ENCODE results near the gene BAG5. TPM values are rescaled to one million over a fixed set of nuclear protein-coding genes. Genes with fewer than 3 reads are reported as not detected.

BAG5 gene
- total and polyA plus RNA-seq, 8 donors = 22.7 to 32.1 (median 25.9) TPM

DNA sequence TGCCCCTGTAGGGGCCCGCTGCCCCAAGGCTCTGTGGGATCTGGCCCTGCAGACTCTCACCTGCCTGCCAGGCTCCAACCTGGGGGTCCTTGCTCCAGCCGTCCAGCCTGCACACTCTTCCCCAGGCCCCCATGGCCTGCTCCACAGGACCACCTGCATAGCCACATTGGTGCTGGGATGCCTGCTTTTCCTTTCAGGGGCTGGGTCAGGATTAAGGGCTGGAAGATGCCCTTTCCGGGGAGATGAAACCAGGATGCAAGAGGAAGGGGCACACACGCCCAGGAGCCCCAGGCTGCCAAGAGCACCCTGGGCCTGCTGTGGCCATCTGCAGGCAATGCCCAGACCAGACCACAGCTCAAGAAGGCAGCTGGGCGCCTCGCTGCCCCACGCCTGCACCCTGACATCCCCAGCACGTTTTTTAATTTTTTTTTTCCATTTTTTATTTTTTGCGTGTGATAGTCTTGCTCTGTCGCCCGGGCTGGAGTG is 15.0 kb downstream of the BAG5 start:
- H3K36me3 ChIP-seq = no peaks in the 10 kb centered on the region
- H3K4me1 ChIP-seq = peaks cover 19 to 26% of the 10 kb centered on the region in 2 donors
- peak in 1 of 4 donors; percentile 35 for DNase-seq
- no peak overlapping the region for H3K27ac ChIP-seq
- no peak overlapping the region for H3K4me3 ChIP-seq
- intact Hi-C loops (cut with DNase I) = no loop called here
- TF ChIP-seq, protein P1, sequence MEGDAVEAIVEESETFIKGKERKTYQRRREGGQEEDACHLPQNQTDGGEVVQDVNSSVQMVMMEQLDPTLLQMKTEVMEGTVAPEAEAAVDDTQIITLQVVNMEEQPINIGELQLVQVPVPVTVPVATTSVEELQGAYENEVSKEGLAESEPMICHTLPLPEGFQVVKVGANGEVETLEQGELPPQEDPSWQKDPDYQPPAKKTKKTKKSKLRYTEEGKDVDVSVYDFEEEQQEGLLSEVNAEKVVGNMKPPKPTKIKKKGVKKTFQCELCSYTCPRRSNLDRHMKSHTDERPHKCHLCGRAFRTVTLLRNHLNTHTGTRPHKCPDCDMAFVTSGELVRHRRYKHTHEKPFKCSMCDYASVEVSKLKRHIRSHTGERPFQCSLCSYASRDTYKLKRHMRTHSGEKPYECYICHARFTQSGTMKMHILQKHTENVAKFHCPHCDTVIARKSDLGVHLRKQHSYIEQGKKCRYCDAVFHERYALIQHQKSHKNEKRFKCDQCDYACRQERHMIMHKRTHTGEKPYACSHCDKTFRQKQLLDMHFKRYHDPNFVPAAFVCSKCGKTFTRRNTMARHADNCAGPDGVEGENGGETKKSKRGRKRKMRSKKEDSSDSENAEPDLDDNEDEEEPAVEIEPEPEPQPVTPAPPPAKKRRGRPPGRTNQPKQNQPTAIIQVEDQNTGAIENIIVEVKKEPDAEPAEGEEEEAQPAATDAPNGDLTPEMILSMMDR (IDR thresholded peaks at IDR 0.05) = no peak
- H3K9me3 ChIP-seq = no peaks in the 10 kb centered on the region
- peaks cover 0 to 4% of the 10 kb centered on the region in 2 donors for H3K27me3 ChIP-seq
- ATAC-seq = no peak

DNA sequence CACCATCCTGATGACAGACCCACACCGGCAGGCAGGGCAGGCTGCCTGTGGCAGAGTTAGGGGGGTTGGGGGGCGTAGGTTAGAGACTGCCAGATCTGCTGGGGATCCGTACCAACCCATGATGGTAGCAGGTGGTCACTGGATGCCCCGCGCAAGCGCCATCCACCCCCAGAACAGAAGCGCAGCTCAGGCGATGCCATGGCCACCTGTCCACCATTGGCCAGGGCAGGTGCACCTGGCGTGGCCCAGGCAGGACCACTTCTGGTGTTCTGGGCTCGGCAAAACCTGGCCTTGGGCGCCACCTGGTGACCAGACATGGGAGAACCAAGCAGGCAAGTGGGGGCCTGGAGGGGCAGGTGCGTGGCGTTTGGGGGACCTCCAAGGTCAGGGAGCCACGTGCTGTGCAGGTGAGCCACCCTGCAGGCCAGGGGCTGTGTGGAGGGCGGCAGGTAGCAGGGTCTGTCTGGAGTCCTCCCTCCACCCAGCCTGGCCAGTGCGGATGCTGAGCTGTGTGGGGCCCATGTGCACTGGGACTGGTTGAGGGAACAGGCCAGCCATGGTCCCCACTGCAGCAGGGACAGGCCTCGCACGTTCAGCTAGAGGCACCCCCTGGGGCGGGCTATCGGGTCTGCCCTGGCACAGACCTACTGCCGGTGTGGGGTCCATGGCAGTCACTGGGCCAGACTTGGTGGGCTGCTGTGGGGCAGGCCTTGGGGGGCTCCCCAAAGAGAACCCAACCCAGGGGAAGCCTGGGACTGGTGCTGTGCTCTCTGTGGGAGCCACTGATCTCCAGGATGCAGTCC is 15.6 kb downstream of the BAG5 start:
- Histone ChIP-seq H3K27me3 (peaks cover 0 to 10% of the 10 kb centered on the region in 2 donors), H3K4me3 (no peak overlapping the region), H3K4me1 (peaks cover 18 to 26% of the 10 kb centered on the region in 2 donors), H3K9me3 (no peaks in the 10 kb centered on the region), H3K27ac (no peak overlapping the region), H3K36me3 (no peaks in the 10 kb centered on the region)
- ATAC-seq (peak; percentile 63), DNase-seq (peak in 3 of 4 donors; percentile 68 to 92 (median 74))
- intact Hi-C loops (cut with DNase I) = no loop called here
- TF ChIP-seq, protein P1 (IDR thresholded peaks at IDR 0.05) = peak; percentile 86 to 88

DNA sequence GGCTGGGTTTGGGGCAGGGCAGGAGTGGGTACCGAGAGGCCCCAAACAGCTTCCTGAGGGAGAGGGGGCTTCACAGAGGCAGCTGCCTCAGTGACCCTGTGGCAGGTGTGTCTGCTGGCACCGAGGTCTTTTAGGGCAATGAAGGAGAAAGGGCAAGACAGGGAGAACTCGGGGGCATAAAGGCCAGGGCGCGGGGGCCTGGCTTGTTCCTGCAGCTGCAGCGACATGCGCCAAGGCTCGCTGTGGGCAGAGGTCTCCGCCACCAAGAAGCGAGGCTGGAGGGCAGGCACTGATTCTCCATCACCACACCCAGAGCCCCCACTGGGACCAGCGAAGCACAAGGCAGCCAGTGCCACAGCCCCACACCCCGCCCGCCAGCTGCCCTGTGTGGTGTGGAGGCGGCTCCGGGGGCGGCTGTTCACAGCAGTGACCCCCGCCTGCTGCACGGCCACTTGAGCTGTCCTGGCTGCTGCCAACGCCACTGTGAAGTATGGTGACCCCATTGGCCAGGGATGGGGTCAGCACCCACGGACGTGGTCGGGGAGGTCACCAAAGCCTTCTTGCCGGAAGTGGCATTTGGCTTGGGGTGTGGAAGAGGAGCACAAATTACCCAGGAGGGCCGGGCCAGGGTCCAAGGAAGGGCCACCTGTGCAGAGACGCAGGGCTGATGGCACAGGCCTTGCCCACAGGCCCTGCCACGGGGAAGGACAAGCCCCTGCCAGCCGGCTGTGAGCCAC is 16.4 kb downstream of the BAG5 start:
- TF ChIP-seq, protein P1 (IDR thresholded peaks at IDR 0.05) = no peak
- Histone ChIP-seq H3K27me3 (peaks cover 0 to 18% of the 10 kb centered on the region in 2 donors), H3K4me1 (peaks cover 17 to 26% of the 10 kb centered on the region in 2 donors), H3K4me3 (no peak overlapping the region), H3K36me3 (no peaks in the 10 kb centered on the region), H3K27ac (no peak overlapping the region), H3K9me3 (no peaks in the 10 kb centered on the region)
- ATAC-seq = no peak
- intact Hi-C loops (cut with DNase I) = no loop called here
- peak in 1 of 4 donors; percentile 72 for DNase-seq

DNA sequence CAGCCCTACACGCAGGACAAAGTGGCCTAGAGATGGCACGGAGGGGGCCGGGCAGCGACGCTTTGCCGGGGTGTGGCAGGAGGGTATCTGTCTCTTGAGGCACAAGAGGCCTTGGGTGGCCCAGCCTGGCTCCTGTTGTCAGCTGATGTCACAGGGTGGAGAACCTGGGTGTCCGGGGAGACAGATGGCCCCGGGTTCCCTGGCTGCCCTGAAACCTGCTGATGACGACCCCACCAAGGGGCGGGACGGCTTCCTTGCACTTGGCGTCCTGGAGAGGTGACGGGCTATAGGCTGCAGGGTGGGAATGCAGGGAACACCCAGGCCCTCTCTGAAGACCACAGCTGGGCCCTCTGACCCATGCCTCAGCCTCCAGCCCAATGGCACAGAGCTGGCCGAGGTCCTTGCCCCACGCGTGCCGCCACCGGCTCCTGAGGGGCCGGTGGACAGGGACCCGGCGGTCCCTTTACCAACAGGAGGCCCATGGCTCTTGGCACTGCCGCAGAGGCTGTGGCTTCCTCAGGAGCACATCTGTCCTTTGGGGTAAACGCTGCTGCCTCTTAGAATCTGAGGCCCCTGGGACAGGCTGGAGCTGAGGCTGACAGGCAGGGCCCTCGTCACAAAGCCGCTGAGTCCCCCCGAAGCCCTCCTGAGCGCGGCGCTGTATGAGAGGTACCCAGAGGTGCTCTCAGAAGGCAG is 17.1 kb downstream of the BAG5 start:
- no peaks in the 10 kb centered on the region for H3K36me3 ChIP-seq
- ATAC-seq (no peak), DNase-seq (peak in 1 of 4 donors; percentile 69)
- H3K27me3 ChIP-seq = peaks cover 0 to 21% of the 10 kb centered on the region in 2 donors
- TF ChIP-seq, protein P1 (IDR thresholded peaks at IDR 0.05) = no peak
- no peaks in the 10 kb centered on the region for H3K9me3 ChIP-seq
- no peak overlapping the region for H3K27ac ChIP-seq
- H3K4me3 ChIP-seq = no peak overlapping the region
- intact Hi-C loops (cut with DNase I) = no loop called here
- H3K4me1 ChIP-seq = peaks cover 24 to 31% of the 10 kb centered on the region in 2 donors
